Fibroblast of lung (primary cell): ENCODE results near the gene RIN3.

Experiments used
- CTCF ChIP-seq, 2 donors: IDR thresholded peaks in 1 of 2; conservative IDR thresholded peaks in 1 of 2; 1 replicate in 1 of 2; 2 replicates in 1 of 2; pipeline ENCODE4 v1.5.1; 2011 to 2012; ENCODE audit warnings: low read length in 2 of 2, control low read depth in 1 of 2, inconsistent platforms in 1 of 2, low read depth in 1 of 2, mild to moderate bottlenecking in 1 of 2
- EZH2 ChIP-seq: IDR thresholded peaks from 2 replicates; pipeline ENCODE4 v1.5.1; 2012; ENCODE audit warnings: low read length, control low read depth, mild to moderate bottlenecking; ENCODE audit errors: missing control alignments

- no peak for TF ChIP-seq CTCF (conservative IDR thresholded peaks at IDR 0.05 in 1 of 2, IDR thresholded peaks at IDR 0.05 in 1 of 2; ENCODE audit: low read depth in 1 of 2, low read length in 2 of 2)
- no peak for TF ChIP-seq EZH2
These were observed 72.7 kb downstream of the RIN3 start for GRCh38 chr14:92585981-92586937.
